Measurements from ENCODE around the gene GNAO1. TPM values are rescaled to one million over a fixed set of nuclear protein-coding genes. Genes with fewer than 3 reads are reported as not detected.

GNAO1 gene
- total RNA-seq, 1 donor from 2014 or later: 250 TPM

DNA sequence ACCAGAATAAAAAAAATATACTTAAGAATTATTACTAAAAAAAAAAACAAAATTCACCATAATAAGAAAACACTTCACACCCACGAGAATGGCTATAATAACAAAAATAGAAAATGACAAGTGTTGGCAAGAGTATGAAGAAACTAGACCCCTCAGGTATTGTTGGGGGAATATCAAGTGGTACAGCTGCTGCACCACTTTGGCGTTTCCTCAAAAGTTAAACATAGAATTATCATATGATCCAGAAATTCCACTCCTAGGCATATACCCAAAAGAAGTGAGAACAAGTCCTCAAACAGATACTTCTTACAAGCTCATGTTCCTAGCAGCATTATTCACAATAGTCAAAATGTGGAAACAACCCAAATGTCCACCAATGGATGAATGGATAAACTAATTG is 207.8 kb downstream of the GNAO1 start:
- no peak overlapping the region for H3K4me3 Mint-ChIP-seq (ENCODE audit: unreplicated experiment)
- H3K4me1 Mint-ChIP-seq (ENCODE audit: low read depth, unreplicated experiment): peaks cover 2% of the 10 kb centered on the region
- H3K9me3 Mint-ChIP-seq (ENCODE audit: unreplicated experiment): peaks cover 4% of the 10 kb centered on the region
- no peak overlapping the region for H3K27ac Mint-ChIP-seq (ENCODE audit: unreplicated experiment)
- DNase-seq: no peak
- H3K27me3 Mint-ChIP-seq (ENCODE audit: unreplicated experiment): peaks cover 1% of the 10 kb centered on the region
- peaks cover 12% of the 10 kb centered on the region for H3K36me3 Mint-ChIP-seq (ENCODE audit: unreplicated experiment)
- TF ChIP-seq, protein P1, sequence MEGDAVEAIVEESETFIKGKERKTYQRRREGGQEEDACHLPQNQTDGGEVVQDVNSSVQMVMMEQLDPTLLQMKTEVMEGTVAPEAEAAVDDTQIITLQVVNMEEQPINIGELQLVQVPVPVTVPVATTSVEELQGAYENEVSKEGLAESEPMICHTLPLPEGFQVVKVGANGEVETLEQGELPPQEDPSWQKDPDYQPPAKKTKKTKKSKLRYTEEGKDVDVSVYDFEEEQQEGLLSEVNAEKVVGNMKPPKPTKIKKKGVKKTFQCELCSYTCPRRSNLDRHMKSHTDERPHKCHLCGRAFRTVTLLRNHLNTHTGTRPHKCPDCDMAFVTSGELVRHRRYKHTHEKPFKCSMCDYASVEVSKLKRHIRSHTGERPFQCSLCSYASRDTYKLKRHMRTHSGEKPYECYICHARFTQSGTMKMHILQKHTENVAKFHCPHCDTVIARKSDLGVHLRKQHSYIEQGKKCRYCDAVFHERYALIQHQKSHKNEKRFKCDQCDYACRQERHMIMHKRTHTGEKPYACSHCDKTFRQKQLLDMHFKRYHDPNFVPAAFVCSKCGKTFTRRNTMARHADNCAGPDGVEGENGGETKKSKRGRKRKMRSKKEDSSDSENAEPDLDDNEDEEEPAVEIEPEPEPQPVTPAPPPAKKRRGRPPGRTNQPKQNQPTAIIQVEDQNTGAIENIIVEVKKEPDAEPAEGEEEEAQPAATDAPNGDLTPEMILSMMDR (IDR thresholded peaks at IDR 0.05; ENCODE audit: partially characterized antibody, unreplicated experiment): no peak

DNA sequence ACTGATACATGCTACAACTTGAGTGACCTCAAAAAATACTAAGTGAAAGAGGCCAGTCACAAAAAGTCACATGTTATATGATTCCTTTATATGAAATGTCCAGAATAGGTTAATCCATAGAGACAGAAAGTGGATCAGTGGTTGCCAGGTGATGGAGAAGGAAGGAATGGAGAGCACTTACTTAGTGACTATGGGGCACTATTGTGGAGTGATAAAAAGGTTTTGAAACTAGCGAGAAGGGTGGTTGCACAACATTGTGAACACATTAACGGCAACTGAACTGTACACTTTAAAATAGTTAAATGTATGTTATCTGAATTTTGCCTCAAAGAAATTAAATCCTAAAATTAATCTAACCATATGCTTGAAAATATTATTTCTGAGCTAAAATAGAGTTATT is 208.2 kb downstream of the GNAO1 start:
- Mint-ChIP-seq H3K36me3 (ENCODE audit: unreplicated experiment) (peaks cover 9% of the 10 kb centered on the region), H3K9me3 (ENCODE audit: unreplicated experiment) (peaks cover 4% of the 10 kb centered on the region), H3K27ac (ENCODE audit: unreplicated experiment) (no peak overlapping the region), H3K4me1 (ENCODE audit: low read depth, unreplicated experiment) (peaks cover 2% of the 10 kb centered on the region), H3K27me3 (ENCODE audit: unreplicated experiment) (no peaks in the 10 kb centered on the region), H3K4me3 (ENCODE audit: unreplicated experiment) (no peak overlapping the region)
- DNase-seq: no peak
- TF ChIP-seq, protein P1 (IDR thresholded peaks at IDR 0.05; ENCODE audit: partially characterized antibody, unreplicated experiment): no peak

DNA sequence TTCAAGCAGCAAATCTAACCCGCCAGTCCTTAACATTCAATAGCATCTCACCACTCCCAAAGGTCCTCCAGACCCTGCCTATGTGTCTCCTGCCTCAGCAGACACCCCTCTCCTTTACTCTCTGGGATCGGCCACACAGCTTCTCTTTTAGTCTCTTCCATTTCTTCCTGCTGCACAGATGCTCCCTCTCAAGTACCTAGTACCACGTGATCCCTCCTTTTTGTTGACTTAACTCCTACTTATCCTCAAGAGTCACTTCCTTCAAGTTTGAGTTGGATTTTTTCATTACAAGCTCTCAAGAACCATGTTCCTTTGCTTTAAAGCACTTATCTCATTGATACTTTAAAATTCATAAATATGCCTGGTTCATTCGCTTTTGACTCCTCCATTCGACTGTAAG is 209.2 kb downstream of the GNAO1 start:
- peaks cover 2% of the 10 kb centered on the region for H3K27me3 Mint-ChIP-seq (ENCODE audit: unreplicated experiment)
- no peak overlapping the region for H3K4me3 Mint-ChIP-seq (ENCODE audit: unreplicated experiment)
- no peak for DNase-seq
- H3K36me3 Mint-ChIP-seq (ENCODE audit: unreplicated experiment): peaks cover 7% of the 10 kb centered on the region
- no peak overlapping the region for H3K27ac Mint-ChIP-seq (ENCODE audit: unreplicated experiment)
- TF ChIP-seq, protein P1 (IDR thresholded peaks at IDR 0.05; ENCODE audit: partially characterized antibody, unreplicated experiment): no peak
- peaks cover 2% of the 10 kb centered on the region for H3K4me1 Mint-ChIP-seq (ENCODE audit: low read depth, unreplicated experiment)
- H3K9me3 Mint-ChIP-seq (ENCODE audit: unreplicated experiment): peaks cover 4% of the 10 kb centered on the region

DNA sequence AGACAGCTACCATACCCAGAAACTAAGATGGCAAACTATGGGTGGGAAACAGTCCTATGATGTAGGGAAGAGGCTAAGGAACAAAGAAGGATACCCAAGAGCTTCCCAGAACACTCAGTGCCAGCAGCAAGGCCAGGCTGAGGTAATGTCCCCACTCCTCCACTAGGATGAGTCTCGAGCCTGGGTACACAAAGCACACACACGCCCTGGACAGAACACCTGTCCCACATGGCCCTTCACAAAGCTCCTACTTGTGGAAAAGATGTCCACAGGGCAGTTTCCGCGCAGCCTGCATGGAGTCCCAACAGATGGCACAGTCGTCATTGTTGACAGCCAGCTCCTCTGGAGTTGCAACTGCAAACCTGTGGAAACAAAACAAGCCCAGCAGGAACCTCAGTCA is 210.2 kb downstream of the GNAO1 start:
- H3K9me3 Mint-ChIP-seq (ENCODE audit: unreplicated experiment): peaks cover 4% of the 10 kb centered on the region
- H3K27me3 Mint-ChIP-seq (ENCODE audit: unreplicated experiment): peaks cover 3% of the 10 kb centered on the region
- peaks cover 5% of the 10 kb centered on the region for H3K36me3 Mint-ChIP-seq (ENCODE audit: unreplicated experiment)
- TF ChIP-seq, protein P1 (IDR thresholded peaks at IDR 0.05; ENCODE audit: partially characterized antibody, unreplicated experiment): peak; percentile 49
- peak; percentile 41 for DNase-seq
- peak overlapping the region; percentile 67 for H3K27ac Mint-ChIP-seq (ENCODE audit: unreplicated experiment)
- H3K4me3 Mint-ChIP-seq (ENCODE audit: unreplicated experiment): no peak overlapping the region
- peaks cover 2% of the 10 kb centered on the region for H3K4me1 Mint-ChIP-seq (ENCODE audit: low read depth, unreplicated experiment)

DNA sequence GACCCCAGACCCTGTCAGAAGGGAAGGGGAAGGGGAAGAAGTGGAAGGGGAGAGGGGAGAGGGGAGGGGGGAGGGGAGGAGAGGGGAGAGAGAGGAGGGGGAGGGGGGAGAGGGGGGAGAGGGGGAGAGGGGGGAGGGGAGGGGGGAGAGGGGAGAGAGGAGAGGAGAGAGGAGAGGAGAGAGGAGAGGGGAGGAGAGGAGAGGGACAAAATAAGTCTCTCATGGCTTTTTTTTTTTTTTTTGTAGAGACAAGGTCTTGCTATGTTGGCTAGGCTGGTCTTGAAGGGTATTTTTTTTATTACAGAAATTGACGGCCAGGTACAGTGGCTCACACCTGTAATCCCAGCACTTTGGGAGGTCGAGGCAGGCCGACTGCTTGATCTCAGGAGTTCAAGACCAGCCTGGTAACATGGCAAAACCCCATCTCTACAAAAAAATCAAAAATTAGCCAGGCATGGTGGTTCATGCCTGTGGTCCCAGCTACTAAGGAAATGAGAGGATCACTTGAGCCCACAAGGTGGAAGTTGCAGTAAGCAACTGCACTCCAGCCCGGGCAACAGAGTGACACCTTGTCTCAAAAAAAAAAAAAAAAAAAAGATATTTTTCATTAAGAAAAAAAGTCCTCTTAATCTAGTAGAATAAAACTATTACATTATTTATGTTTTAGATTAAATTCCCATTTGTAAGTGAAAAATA is 214.8 kb downstream of the GNAO1 start:
- DNase-seq: no peak
- Mint-ChIP-seq H3K36me3 (ENCODE audit: unreplicated experiment) (no peaks in the 10 kb centered on the region), H3K27ac (ENCODE audit: unreplicated experiment) (no peak overlapping the region), H3K9me3 (ENCODE audit: unreplicated experiment) (no peaks in the 10 kb centered on the region), H3K27me3 (ENCODE audit: unreplicated experiment) (peaks cover 3% of the 10 kb centered on the region), H3K4me3 (ENCODE audit: unreplicated experiment) (no peak overlapping the region), H3K4me1 (ENCODE audit: low read depth, unreplicated experiment) (peaks cover 2% of the 10 kb centered on the region)
- TF ChIP-seq, protein P1 (IDR thresholded peaks at IDR 0.05; ENCODE audit: partially characterized antibody, unreplicated experiment): no peak
